ENCODE data around the gene FILIP1L.

Gene FILIP1L

DNA sequence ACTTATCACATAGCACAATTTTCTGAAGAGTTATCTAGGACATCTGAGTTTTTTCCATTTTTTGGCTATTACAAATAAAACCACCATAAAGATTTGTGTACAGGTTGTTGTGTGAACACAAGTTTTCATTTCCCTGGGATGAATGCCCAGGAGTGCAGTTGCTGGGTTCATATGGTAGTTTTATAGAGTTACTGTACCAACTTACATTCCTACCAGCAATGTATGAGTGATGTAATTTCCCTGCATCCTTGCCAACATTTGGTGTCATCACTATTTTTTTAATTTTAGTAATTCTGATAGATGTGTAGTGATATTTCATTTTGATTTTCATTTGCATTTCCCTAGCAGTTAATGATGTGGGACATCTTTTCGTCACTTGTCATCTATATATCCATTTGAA, 20.5 kb downstream of the FILIP1L start:
- H3K4me3 ChIP-seq (ENCODE audit: low read depth, low read length), result no peak overlapping the region
- TF ChIP-seq, protein P1, sequence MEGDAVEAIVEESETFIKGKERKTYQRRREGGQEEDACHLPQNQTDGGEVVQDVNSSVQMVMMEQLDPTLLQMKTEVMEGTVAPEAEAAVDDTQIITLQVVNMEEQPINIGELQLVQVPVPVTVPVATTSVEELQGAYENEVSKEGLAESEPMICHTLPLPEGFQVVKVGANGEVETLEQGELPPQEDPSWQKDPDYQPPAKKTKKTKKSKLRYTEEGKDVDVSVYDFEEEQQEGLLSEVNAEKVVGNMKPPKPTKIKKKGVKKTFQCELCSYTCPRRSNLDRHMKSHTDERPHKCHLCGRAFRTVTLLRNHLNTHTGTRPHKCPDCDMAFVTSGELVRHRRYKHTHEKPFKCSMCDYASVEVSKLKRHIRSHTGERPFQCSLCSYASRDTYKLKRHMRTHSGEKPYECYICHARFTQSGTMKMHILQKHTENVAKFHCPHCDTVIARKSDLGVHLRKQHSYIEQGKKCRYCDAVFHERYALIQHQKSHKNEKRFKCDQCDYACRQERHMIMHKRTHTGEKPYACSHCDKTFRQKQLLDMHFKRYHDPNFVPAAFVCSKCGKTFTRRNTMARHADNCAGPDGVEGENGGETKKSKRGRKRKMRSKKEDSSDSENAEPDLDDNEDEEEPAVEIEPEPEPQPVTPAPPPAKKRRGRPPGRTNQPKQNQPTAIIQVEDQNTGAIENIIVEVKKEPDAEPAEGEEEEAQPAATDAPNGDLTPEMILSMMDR (IDR thresholded peaks at IDR 0.05; ENCODE audit: borderline replicate concordance, insufficient read depth, low read depth, low read length), result no peak

DNA sequence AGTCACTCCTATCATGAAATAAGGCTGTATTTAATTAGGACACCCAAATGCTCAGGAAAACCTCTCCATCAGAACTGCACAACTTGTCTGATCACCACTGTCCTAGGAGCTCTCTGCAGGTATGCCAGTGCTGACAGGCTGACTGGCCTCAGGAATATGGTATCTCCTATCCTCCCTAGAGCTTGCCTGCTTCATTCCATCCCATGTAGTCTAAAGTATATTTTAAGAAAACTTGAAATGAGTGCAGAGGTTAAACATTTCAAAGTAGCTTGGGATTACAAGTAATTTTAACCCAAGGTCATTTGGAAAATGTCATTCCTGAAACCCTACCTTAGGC, 23.7 kb downstream of the FILIP1L start:
- no peak overlapping the region for H3K4me3 ChIP-seq (ENCODE audit: low read depth, low read length)
- TF ChIP-seq, protein P1 (IDR thresholded peaks at IDR 0.05; ENCODE audit: borderline replicate concordance, insufficient read depth, low read depth, low read length), result no peak

DNA sequence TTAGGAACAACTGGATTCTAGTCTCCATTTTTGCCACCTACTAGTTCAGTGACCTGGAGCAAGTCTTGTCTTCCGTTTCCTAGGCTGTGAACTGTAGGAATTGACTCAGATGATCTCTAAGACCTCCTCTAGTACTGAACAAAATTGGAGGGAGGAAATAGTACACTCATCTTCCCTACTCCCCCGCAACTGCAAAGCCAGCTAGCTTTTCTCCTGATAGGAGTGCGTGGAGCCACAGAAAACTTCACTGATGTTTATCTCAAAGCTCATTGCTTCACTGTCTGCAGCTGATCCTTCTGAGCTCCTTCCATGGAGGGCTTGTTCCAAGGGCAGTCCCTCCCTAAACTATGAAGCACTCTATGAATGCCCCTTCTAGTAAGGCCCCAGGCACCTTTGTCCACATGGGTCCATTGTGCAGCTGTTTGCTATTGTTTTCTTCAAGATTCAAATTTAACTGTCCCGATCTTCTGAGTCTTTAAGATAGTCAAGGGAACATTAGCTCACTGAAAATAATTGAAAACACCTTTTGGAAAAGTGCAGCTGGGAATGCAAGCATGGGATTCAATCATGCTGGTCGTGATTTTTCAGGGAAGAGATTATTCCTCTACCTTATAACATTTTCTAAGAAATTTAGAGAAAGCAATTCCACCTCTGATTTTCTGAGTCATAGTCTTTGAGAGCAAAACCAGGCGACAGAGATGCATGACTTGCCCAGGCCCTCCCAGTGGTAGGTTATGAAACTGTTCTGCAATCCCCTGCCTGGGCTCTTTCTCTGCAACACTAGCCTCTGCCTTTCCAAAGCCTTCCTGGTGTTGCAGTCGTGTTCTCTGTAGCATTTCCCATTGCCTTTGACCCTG, 24.3 kb downstream of the FILIP1L start:
- TF ChIP-seq, protein P1 (IDR thresholded peaks at IDR 0.05; ENCODE audit: borderline replicate concordance, insufficient read depth, low read depth, low read length), result peak; percentile 76
- H3K4me3 ChIP-seq (ENCODE audit: low read depth, low read length), result no peak overlapping the region

DNA sequence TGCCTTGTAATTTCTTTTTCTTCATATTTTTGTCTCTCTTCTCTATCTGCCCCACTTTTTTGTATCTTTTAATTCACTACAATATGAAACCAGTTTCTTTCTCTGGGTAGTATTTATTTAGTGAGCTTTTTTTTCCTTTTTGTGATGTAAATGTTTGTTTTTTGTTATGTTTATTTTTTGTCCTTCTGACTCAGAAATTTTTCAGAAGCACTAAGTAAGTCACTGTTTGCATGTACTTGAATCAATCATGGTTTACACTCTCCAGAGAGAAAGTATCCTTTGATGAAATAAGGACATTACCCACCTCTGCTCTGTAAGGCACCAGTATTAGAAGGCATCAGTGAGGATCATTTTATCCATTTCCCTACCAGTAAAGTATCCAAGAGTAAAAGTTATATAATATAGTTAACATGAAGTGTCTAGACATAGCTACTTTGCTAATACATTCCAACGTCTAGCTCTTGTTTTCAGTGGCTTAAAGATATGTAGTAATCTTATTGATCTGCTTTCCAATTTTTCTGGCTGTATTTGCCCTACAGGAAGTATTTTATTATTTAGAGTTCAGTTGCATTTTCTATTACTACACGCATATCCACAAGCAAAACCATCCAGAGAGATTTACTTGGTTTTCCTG, 25.4 kb downstream of the FILIP1L start:
- H3K4me3 ChIP-seq (ENCODE audit: low read depth, low read length), result no peak overlapping the region
- TF ChIP-seq, protein P1 (IDR thresholded peaks at IDR 0.05; ENCODE audit: borderline replicate concordance, insufficient read depth, low read depth, low read length), result no peak

DNA sequence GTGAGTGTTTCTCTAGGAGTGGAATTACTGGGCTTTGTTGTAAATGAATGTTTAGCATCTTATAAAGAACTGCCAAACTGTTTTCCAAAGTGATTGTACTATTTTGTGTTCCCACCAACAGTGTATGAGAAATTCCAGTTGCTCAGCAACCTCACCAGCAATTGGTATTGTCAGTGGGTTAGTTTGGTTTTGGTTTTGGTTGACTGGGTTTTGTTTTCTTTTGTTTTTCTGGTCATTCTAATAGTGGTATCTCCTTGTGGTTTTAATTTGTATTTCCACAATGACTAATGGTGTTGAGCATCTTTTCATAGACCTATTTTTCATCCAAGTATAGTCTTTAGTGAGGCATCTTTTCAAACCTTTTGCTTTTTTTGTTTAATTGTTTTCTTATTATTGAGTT, 27.1 kb downstream of the FILIP1L start:
- TF ChIP-seq, protein P1 (IDR thresholded peaks at IDR 0.05; ENCODE audit: borderline replicate concordance, insufficient read depth, low read depth, low read length), result no peak
- H3K4me3 ChIP-seq (ENCODE audit: low read depth, low read length), result no peak overlapping the region

DNA sequence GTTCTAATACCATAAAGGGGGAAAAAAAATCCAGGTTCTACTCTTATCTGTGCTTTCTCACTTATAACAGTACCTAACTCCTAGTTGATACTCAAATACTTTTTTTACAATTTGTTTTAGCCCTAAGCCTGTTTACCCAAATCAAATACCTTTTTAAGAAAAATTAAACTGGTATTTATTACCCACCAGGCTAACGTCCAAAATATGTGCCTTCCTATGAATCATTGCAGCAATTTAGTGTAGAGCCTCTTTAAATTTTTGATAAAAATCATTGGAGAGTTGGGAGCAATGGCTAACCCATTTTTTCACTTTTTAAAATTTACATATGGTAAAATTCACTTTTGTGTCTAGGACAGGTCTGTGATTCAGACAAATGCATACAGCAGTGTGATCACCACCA, 27.9 kb downstream of the FILIP1L start:
- H3K4me3 ChIP-seq (ENCODE audit: low read depth, low read length), result no peak overlapping the region
- TF ChIP-seq, protein P1 (IDR thresholded peaks at IDR 0.05; ENCODE audit: borderline replicate concordance, insufficient read depth, low read depth, low read length), result no peak

Data from GM12875 (cell line).